Measurements from ENCODE around the gene OR8G1.
"Not testable (repeated sequence)": the region's sequence is repeated elsewhere in the genome, so short reads cannot be mapped to it uniquely, and the experiment has no call there.

OR8G1 gene

DNA sequence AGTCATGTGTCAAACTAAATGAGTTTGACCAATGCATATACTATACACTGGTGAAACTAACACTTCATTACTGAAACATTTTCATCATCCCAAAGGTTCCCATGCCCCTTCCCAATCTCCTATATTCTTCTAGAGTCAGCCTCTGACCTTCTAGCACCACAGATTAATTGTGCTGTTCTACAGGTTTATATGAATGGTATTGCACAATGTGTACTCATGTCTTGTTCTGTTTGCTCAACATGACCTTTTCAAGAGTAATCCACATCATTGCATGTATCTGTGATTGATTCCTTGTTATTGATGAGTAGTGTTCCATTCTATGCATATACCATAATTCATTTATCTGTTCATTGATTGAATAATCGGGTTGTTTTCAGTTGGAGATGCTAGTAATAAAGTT is 7.5 kb upstream of the OR8G1 start:
- no peak for DNase-seq (ENCODE audit: extremely low read depth in 1 of 2, low read depth in 1 of 2)

DNA sequence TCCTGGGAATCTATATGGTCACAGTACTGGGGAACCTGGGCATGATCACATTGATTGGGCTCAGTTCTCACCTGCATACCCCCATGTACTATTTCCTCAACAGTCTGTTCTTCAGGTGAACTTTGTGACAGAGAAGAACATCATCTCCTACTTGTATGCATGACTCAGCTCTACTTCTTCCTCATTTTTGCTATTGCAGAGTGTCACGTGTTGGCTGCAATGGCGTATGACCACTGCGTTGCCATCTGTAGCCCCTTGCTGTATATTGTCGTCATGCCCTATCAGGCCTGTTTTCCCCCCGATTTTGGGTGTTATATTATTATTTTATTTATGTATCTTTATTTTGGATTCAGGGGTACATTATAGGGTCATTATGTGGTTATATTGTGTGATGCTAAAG is 2.4 kb upstream of the OR8G1 start:
- DNase-seq (ENCODE audit: extremely low read depth in 1 of 2, low read depth in 1 of 2) = no peak

- DNase-seq (ENCODE audit: extremely low read depth in 1 of 2, low read depth in 1 of 2) = not testable (repeated sequence)
These were observed 9.0 kb downstream of the OR8G1 start for GRCh38 chr11:124249869-124250268.

DNA sequence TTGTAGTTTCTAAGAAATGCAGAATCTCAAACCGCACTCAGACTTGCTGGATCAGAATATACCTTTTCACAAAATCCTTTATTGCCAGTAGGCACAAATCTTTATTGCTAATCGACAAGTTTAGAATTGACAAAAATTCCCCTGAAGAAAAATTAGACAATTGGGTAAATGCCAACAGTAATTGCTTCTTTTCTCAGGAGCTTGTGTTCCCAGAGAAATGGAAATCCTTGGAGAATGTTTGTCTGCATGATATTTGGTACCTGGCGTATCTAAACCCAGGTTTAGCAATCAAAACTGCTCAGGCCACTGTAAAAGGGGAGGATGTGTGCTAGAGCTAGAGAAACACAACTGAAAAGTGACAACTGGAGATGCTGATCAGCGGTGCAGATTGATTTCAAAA is 15.2 kb downstream of the OR8G1 start, which contains the start of gene OR8G5:
OR8G5 (plus strand) TSS at position 301 of the 400 bp plus-strand sequence. CDS start 8,556 bp downstream, outside the sequence.
- DNase-seq (ENCODE audit: extremely low read depth in 1 of 2, low read depth in 1 of 2) = no peak

GRCh38 chr11:124265041-124265440 is 24.1 kb downstream of the OR8G1 start:
- DNase-seq (ENCODE audit: extremely low read depth in 1 of 2, low read depth in 1 of 2) = not testable (repeated sequence)

DNA sequence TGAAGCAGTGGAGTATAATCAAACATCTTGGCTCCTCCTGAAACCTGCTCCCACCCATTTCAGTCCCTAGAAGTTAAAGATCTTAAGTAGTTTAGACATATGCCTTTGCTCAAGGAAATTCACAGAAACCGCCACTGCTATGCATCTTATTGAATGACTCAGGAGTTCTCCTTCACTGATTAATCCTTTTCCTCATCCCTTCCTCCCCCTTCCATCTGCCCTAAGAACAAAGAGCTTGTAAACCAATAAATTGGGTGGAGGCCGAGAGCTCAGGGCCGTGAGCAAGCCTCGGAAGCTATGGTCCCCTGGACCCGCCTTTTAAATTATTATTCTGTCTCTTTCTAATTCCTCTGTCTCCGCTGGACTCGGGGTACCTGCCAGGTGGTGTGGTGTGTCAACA is 30.0 kb downstream of the OR8G1 start:
- DNase-seq (ENCODE audit: extremely low read depth in 1 of 2, low read depth in 1 of 2) = not testable (repeated sequence)

DNA sequence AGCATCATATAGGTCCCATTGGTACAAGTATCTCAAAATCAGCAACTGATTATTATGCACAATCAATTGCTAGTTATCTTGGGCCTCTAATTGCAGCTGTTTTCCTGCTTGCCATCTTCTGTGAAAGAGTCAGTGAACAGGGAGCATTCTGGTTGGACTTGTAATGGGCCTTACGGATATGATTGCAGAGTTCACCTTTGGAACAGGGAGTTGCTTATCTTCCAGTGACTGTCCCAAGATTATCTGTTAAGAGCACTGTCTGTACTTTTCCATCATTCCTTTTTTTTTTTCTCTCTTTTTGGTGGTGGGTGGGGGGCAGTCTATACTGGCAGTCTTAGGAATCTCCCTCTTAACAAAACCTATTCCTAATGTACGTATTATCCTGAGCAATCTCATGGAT is 33.1 kb downstream of the OR8G1 start:
- no peak for DNase-seq (ENCODE audit: extremely low read depth in 1 of 2, low read depth in 1 of 2)

- no peak for DNase-seq (ENCODE audit: extremely low read depth in 1 of 2, low read depth in 1 of 2)
These were observed 35.2 kb downstream of the OR8G1 start for GRCh38 chr11:124276081-124276480.

DNA sequence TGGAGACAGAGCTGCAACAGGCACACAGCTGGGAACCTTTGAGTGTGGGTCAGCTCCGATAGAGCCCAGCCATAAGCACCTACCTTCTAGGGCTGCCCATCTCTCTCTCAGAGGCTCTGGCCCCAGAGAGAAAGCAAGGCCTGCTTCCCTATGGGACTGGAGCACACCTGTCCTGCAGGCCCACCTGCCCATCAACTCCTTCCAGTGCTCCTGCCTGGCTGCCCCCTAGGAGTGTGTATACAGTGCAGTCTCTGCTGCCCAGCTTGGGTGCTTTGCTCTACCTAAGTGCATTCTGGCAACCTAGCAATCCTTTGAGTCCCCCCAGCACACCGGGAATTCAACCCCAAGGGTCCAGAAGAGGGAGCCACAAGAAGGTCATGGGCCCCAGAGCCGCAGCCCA is 36.3 kb downstream of the OR8G1 start:
- no peak for DNase-seq (ENCODE audit: extremely low read depth in 1 of 2, low read depth in 1 of 2)

DNA sequence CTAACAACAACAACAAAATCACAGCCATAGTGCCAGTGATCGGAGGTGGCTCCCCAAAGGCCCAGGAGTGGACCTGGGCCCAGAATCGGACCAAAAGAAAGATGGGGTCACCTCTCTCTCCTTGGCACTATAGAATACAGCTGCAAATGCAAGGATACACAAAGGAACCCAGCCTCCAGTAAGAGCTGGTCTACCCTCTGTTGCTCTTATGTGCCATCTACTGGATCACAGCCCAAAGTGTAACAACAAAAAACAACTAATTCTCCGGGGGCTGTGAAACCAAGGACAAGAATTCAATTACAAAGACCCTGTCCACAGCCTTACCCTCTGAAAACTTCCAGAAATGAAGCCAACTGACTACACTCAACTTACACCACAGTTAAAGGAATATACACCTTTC is 36.9 kb downstream of the OR8G1 start:
- DNase-seq (ENCODE audit: extremely low read depth in 1 of 2, low read depth in 1 of 2) = no peak

DNA sequence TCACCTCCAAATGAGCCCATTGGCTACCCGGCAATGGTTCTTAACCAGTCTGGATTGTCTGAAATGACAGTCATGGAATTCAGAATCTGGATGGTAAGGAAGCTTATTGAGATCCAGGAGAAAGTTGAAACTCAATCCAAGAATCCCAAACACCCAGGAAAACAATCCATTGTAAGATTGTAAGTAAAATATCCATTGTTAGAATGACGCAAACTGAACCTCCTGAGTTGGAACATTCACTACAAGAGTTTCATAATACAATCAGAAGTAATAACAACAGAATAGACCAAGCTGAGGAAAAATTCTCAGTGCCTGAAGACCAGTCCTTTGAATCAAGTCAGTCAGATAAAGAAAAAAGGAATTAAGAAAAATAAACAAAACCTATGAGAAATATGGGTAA is 37.4 kb downstream of the OR8G1 start:
- no peak for DNase-seq (ENCODE audit: extremely low read depth in 1 of 2, low read depth in 1 of 2)

- no peak for DNase-seq (ENCODE audit: extremely low read depth in 1 of 2, low read depth in 1 of 2)
These were observed 44.9 kb downstream of the OR8G1 start for GRCh38 chr11:124285610-124286344.

DNA sequence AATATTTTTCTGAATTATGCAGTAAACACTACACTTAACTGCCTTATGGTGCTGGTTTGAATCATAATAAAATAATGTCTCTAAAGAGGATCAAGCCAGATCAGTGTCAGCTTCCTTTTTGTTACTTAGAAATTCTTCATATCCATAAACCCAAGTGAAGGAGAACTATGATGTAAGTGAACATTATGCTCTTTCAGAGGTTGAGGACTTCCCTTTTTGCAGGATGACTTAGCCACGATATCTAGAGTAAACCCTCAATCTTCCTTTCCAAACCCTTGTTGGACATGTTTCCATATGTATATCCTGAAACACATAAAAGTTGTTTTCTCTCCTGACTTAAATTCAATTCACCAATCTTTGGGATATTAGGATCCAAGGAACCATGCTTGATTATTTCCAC is 53.8 kb downstream of the OR8G1 start:
- no peak for DNase-seq (ENCODE audit: extremely low read depth in 1 of 2, low read depth in 1 of 2)

- no peak for DNase-seq (ENCODE audit: extremely low read depth in 1 of 2, low read depth in 1 of 2)
These were observed 55.1 kb downstream of the OR8G1 start for GRCh38 chr11:124296016-124296415.

DNA sequence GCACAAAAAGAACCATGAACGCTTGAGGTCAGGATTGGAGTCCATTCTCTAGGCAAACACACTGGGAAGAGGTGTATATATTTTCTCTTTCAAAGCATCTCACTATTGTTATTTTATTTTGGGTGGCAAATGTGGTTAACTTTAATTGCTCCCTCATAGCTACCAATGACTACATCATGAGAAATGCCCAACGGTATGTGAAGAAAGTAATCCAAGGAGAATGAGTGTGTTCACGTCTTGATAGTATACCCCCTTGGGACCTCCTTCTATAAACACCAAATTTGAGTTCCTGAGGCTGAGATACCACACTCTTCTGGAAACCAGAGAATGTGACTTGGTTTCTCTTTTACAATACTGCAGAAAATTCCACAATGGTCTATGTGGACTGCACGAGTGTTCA is 57.0 kb downstream of the OR8G1 start:
- DNase-seq (ENCODE audit: extremely low read depth in 1 of 2, low read depth in 1 of 2) = no peak

GRCh38 chr11:124301548-124301947 is 60.7 kb downstream of the OR8G1 start:
- DNase-seq (ENCODE audit: extremely low read depth in 1 of 2, low read depth in 1 of 2) = no peak

- DNase-seq (ENCODE audit: extremely low read depth in 1 of 2, low read depth in 1 of 2) = no peak
These were observed 61.6 kb downstream of the OR8G1 start for GRCh38 chr11:124302347-124303125.
